H9 (cell line): ENCODE measurements around the gene TXNRD1. TPM values are rescaled to one million over a fixed set of nuclear protein-coding genes. Genes with fewer than 3 reads are reported as not detected.

Experiments
- DNase-seq: peaks from one replicate; pipeline ENCODE4 v3.0.0-alpha.2; 2017
- H2AFZ ChIP-seq: one replicate; pipeline ENCODE4 v1.6.1; 2013; ENCODE audit warnings: mild to moderate bottlenecking, low read length, control low read depth, moderate library complexity
- H2AK5ac ChIP-seq: 2 replicates; pipeline ENCODE4 v1.6.1; 2013; ENCODE audit warnings: low read length, control low read depth, mixed read lengths; ENCODE audit not compliant: insufficient read length
- H2BK120ac ChIP-seq: one replicate; pipeline ENCODE4 v1.6.1; 2013; ENCODE audit warnings: low read depth, mild to moderate bottlenecking, low read length, control low read depth, inconsistent platforms; ENCODE audit not compliant: poor library complexity, severe bottlenecking
- H2BK12ac ChIP-seq: 2 replicates; pipeline ENCODE4 v1.6.1; 2013; ENCODE audit warnings: low read length, control low read depth, mixed read lengths, low read depth; ENCODE audit not compliant: insufficient read length
- H2BK15ac ChIP-seq: 2 replicates; pipeline ENCODE4 v1.6.1; 2013; ENCODE audit warnings: low read depth, low read length, control low read depth
- H2BK20ac ChIP-seq: one replicate; pipeline ENCODE4 v1.6.1; 2013; ENCODE audit warnings: low read depth, mild to moderate bottlenecking, low read length, control low read depth, inconsistent platforms; ENCODE audit not compliant: poor library complexity, severe bottlenecking
- H2BK5ac ChIP-seq: 2 replicates; pipeline ENCODE4 v1.6.1; 2013; ENCODE audit warnings: low read length, control low read depth, mixed read lengths; ENCODE audit not compliant: insufficient read length
- H3K14ac ChIP-seq: 2 replicates; pipeline ENCODE4 v1.6.1; 2013; ENCODE audit warnings: low read length, control low read depth; ENCODE audit not compliant: insufficient read depth
- H3K18ac ChIP-seq: 2 replicates; pipeline ENCODE4 v1.6.1; 2013; ENCODE audit warnings: low read depth, mild to moderate bottlenecking, mixed read lengths, low read length, control low read depth; ENCODE audit not compliant: insufficient read length
- H3K23ac ChIP-seq: 2 replicates; pipeline ENCODE4 v1.6.1; 2013; ENCODE audit warnings: low read length, control low read depth, mixed read lengths, low read depth; ENCODE audit not compliant: insufficient read length
- H3K23me2 ChIP-seq: 2 replicates; pipeline ENCODE4 v1.6.1; 2013; ENCODE audit warnings: low read depth, mild to moderate bottlenecking, mixed read lengths, low read length, control low read depth; ENCODE audit not compliant: insufficient read length, poor library complexity, severe bottlenecking
- H3K27ac ChIP-seq: 2 replicates; pipeline ENCODE4 v1.5.1; 2013; ENCODE audit warnings: low read length, control low read depth, mixed read lengths, low read depth; ENCODE audit not compliant: insufficient read length
- H3K27me3 ChIP-seq: 2 replicates; pipeline ENCODE4 v1.6.1; 2013; ENCODE audit warnings: low read length, control low read depth, inconsistent platforms; ENCODE audit not compliant: insufficient read depth
- H3K4ac ChIP-seq: 2 replicates; pipeline ENCODE4 v1.6.1; 2013; ENCODE audit warnings: low read depth, mild to moderate bottlenecking, control low read depth, inconsistent platforms, low read length, moderate library complexity
- H3K4me1 ChIP-seq: 2 replicates; pipeline ENCODE4 v1.6.1; 2013; ENCODE audit warnings: low read length, control low read depth, inconsistent platforms; ENCODE audit not compliant: insufficient read depth
- H3K4me2 ChIP-seq: 2 replicates; pipeline ENCODE4 v1.6.1; 2013; ENCODE audit warnings: low read length, control low read depth, mixed read lengths; ENCODE audit not compliant: insufficient read length, insufficient read depth
- H3K56ac ChIP-seq: 2 replicates; pipeline ENCODE4 v1.6.1; 2013; ENCODE audit warnings: low read depth, mild to moderate bottlenecking, mixed read lengths, low read length, control low read depth; ENCODE audit not compliant: insufficient read length
- H3K79me1 ChIP-seq: 2 replicates; pipeline ENCODE4 v1.6.1; 2013; ENCODE audit warnings: low read depth, mild to moderate bottlenecking, moderate library complexity, low read length, control low read depth, inconsistent platforms; ENCODE audit not compliant: insufficient read depth, poor library complexity, severe bottlenecking
- H3K79me2 ChIP-seq: 2 replicates; pipeline ENCODE4 v1.6.1; 2013; ENCODE audit warnings: low read length, control low read depth, inconsistent platforms; ENCODE audit not compliant: insufficient read depth
- H3K9ac ChIP-seq: 2 replicates; pipeline ENCODE4 v1.6.1; 2013; ENCODE audit warnings: low read length, control low read depth, mixed read lengths; ENCODE audit not compliant: insufficient read length; ENCODE audit errors: extremely low read depth
- H3K9me3 ChIP-seq: one replicate; pipeline ENCODE4 v1.6.1; 2013; ENCODE audit warnings: low read depth, low read length, inconsistent platforms; ENCODE audit not compliant: control insufficient read depth
- H3T11ph ChIP-seq: one replicate; pipeline ENCODE4 v1.6.1; 2013; ENCODE audit warnings: mild to moderate bottlenecking, low read length, control low read depth, inconsistent platforms
- H4K20me1 ChIP-seq: one replicate; pipeline ENCODE4 v1.6.1; 2013; ENCODE audit not compliant: control insufficient read depth, insufficient read length, insufficient read depth
- H4K5ac ChIP-seq: 2 replicates; pipeline ENCODE4 v1.6.1; 2013; ENCODE audit warnings: low read depth, mild to moderate bottlenecking, mixed read lengths, low read length, control low read depth; ENCODE audit not compliant: insufficient read length
- H4K8ac ChIP-seq: replicated peaks from 2 replicates; pipeline ENCODE4 v1.6.1; 2013; ENCODE audit warnings: low read length, control low read depth, mixed read lengths, low read depth; ENCODE audit not compliant: insufficient read length
- H4K91ac ChIP-seq: 2 replicates; pipeline ENCODE4 v1.6.1; 2013; ENCODE audit warnings: low read depth, mild to moderate bottlenecking, moderate library complexity, mixed read lengths, low read length, control low read depth; ENCODE audit not compliant: insufficient read length
- H3K27ac Mint-ChIP-seq, 3 experiments: 2 replicates in 2 of 3; 3 replicates in 1 of 3; pipeline ENCODE4 v1.8.0; 2020 to 2021; ENCODE audit warnings: mixed read lengths in 3 of 3, mild to moderate bottlenecking in 1 of 3, moderate library complexity in 1 of 3
- H3K27me3 Mint-ChIP-seq: 2 replicates; pipeline ENCODE4 v1.8.0; 2021; ENCODE audit warnings: low read depth, mild to moderate bottlenecking, moderate library complexity, mixed read lengths
- H3K36me3 Mint-ChIP-seq, 3 experiments: 2 replicates in 2 of 3; 3 replicates in 1 of 3; pipeline ENCODE4 v1.8.0; 2020 to 2021; ENCODE audit warnings: low read depth in 3 of 3, mixed read lengths in 3 of 3; ENCODE audit not compliant: insufficient read depth in 1 of 3
- H3K4me1 Mint-ChIP-seq, 2 experiments: 2 replicates each; pipeline ENCODE4 v1.8.0; 2020; ENCODE audit warnings: mixed read lengths in 2 of 2
- H3K4me3 Mint-ChIP-seq, 2 experiments: 2 replicates in 1 of 2; 3 replicates in 1 of 2; pipeline ENCODE4 v1.8.0; 2020 to 2021; ENCODE audit warnings: mild to moderate bottlenecking in 2 of 2, mixed read lengths in 2 of 2, moderate library complexity in 1 of 2
- H3K9me3 Mint-ChIP-seq, 2 experiments: 2 replicates in 1 of 2; 3 replicates in 1 of 2; pipeline ENCODE4 v1.8.0; 2020; ENCODE audit warnings: mild to moderate bottlenecking in 2 of 2, mixed read lengths in 2 of 2, moderate library complexity in 1 of 2
- CTCF ChIP-seq: fragments of 200-600 bp; sonication (generic); conservative IDR thresholded peaks from 3 replicates; pipeline ENCODE4 v1.8.0; 2021; ENCODE audit warnings: antibody characterized with exemption, mild to moderate bottlenecking
- WGBS: extraction: QIAGEN DNeasy Blood & Tissue Kit; methylation state at CpG from one replicate; pipeline ENCODE4 v1.1.7; 2013; ENCODE audit warnings: missing lambda C conversion rate, low lambda C conversion rate, mixed read lengths; ENCODE audit not compliant: insufficient read length; ENCODE audit errors: extremely low coverage; 5-methylcytosine and 5-hydroxymethylcytosine counted together
- total RNA-seq: library from RNA; stranded (reverse); gene quantifications from 2 replicates; pipeline ENCODE4 v1.2.1, GENCODE V29; 2021

The TXNRD1 gene
- total RNA-seq, 1 experiment from 2014 or later, result 100 TPM

GRCh38 chr12:104353012-104353981 is 137.7 kb downstream of the TXNRD1 start:
- Histone ChIP-seq H3K4ac (no peak overlapping the region), H3K4me2 (no peak overlapping the region), H2BK120ac (no peak overlapping the region), H3T11ph (no peak overlapping the region), H3K9ac (no peak overlapping the region), H3K23ac (no peak overlapping the region), H4K8ac (no peak overlapping the region), H3K27ac (no peak overlapping the region), H4K91ac (no peak overlapping the region), H3K56ac (no peak overlapping the region), H3K23me2 (no peaks in the 10 kb centered on the region), H2AK5ac (no peak overlapping the region), H3K18ac (no peak overlapping the region), H4K20me1 (no peaks in the 10 kb centered on the region), H2BK5ac (no peak overlapping the region), H3K79me1 (no peaks in the 10 kb centered on the region), H3K9me3 (no peaks in the 10 kb centered on the region), H3K4me1 (peaks cover 9% of the 10 kb centered on the region), H2BK15ac (no peak overlapping the region), H2BK20ac (no peak overlapping the region), H2AFZ (no peak overlapping the region), H3K79me2 (no peaks in the 10 kb centered on the region), H3K27me3 (no peaks in the 10 kb centered on the region), H2BK12ac (no peak overlapping the region), H4K5ac (no peak overlapping the region), H3K14ac (no peak overlapping the region)
- no peaks in the 10 kb centered on the region for H3K9me3 Mint-ChIP-seq
- no peaks in the 10 kb centered on the region; the same call in 1 of the 2 replicates for H3K27me3 Mint-ChIP-seq
- WGBS, result no CpG with 5 or more reads among the region's 17 CpGs
- H3K4me1 Mint-ChIP-seq, result peaks cover 19 to 25% of the 10 kb centered on the region in 2 experiments
- no peak for TF ChIP-seq CTCF
- H3K4me3 Mint-ChIP-seq, result no peak overlapping the region; a peak in 1 of 5 replicates
- peak; percentile 13 for DNase-seq
- H3K36me3 Mint-ChIP-seq, result peaks cover 8 to 16% (median 14%) of the 10 kb centered on the region in 3 experiments; a peak in 6 of 7 replicates
- no peak overlapping the region; a peak in 1 of 7 replicates for H3K27ac Mint-ChIP-seq
